ENCODE measurements around the gene RIC3. TPM values are rescaled to one million over a fixed set of nuclear protein-coding genes. Genes with fewer than 3 reads are reported as not detected.

Gene RIC3
- total RNA-seq, 2 donors from 2014 or later, result 23.5 to 25.3 TPM

GRCh38 chr11:8059571-8060011 is 109.2 kb downstream of the RIC3 start:
- Histone ChIP-seq H3K27ac (ENCODE audit: low read depth, low read length) (no peak overlapping the region), H3K9ac (ENCODE audit: extremely low read depth, low read length, poor library complexity, severe bottlenecking) (no peak overlapping the region), H3K9me3 (ENCODE audit: control insufficient read depth, low read length) (no peaks in the 10 kb centered on the region), H3K27me3 (ENCODE audit: control insufficient read depth, insufficient read depth, low read length, poor library complexity, severe bottlenecking) (no peaks in the 10 kb centered on the region), H3K4me3 (ENCODE audit: low read length) (no peak overlapping the region), H3K36me3 (ENCODE audit: control insufficient read depth, insufficient read depth, low read length) (no peaks in the 10 kb centered on the region), H3K4me1 (ENCODE audit: control insufficient read depth, insufficient read depth, low read length) (no peaks in the 10 kb centered on the region)
- Mint-ChIP-seq H3K4me3 (no peak overlapping the region), H3K27me3 (ENCODE audit: insufficient read depth) (peaks cover 1% of the 10 kb centered on the region), H3K9me3 (no peaks in the 10 kb centered on the region), H3K4me1 (peaks cover 13% of the 10 kb centered on the region), H3K36me3 (ENCODE audit: low read depth) (no peaks in the 10 kb centered on the region), H3K27ac (no peak overlapping the region)
- TF ChIP-seq CTCF (conservative IDR thresholded peaks at IDR 0.05), result no peak
- WGBS, 2 experiments (ENCODE audit: insufficient coverage in 1 of 2, insufficient read length in 1 of 2), result 75 to 79% methylated on average over 10 of the region's 10 CpGs
- DNase-seq, result peak; percentile 60

- H3K27me3 ChIP-seq (ENCODE audit: control insufficient read depth, insufficient read depth, low read length, poor library complexity, severe bottlenecking), result no peaks in the 10 kb centered on the region
- H3K4me3 ChIP-seq (ENCODE audit: low read length), result no peak overlapping the region
- Mint-ChIP-seq H3K27me3 (ENCODE audit: insufficient read depth) (no peaks in the 10 kb centered on the region), H3K36me3 (ENCODE audit: low read depth) (no peaks in the 10 kb centered on the region), H3K27ac (no peak overlapping the region), H3K4me1 (peaks cover 13% of the 10 kb centered on the region), H3K9me3 (no peaks in the 10 kb centered on the region), H3K4me3 (no peak overlapping the region)
- H3K27ac ChIP-seq (ENCODE audit: low read depth, low read length), result no peak overlapping the region
- no peak for DNase-seq
- no peak overlapping the region for H3K9ac ChIP-seq (ENCODE audit: extremely low read depth, low read length, poor library complexity, severe bottlenecking)
- 92% methylated on average over 4 to 8 of the region's 8 CpGs for WGBS, 2 experiments (ENCODE audit: insufficient coverage in 1 of 2, insufficient read length in 1 of 2)
- H3K9me3 ChIP-seq (ENCODE audit: control insufficient read depth, low read length), result no peaks in the 10 kb centered on the region
- no peaks in the 10 kb centered on the region for H3K4me1 ChIP-seq (ENCODE audit: control insufficient read depth, insufficient read depth, low read length)
- H3K36me3 ChIP-seq (ENCODE audit: control insufficient read depth, insufficient read depth, low read length), result no peaks in the 10 kb centered on the region
- no peak for TF ChIP-seq CTCF (conservative IDR thresholded peaks at IDR 0.05)
These were observed 109.8 kb downstream of the RIC3 start for GRCh38 chr11:8059030-8059429.

GRCh38 chr11:8058216-8058615 is 110.6 kb downstream of the RIC3 start:
- H3K9me3 ChIP-seq (ENCODE audit: control insufficient read depth, low read length), result no peaks in the 10 kb centered on the region
- peaks cover 13% of the 10 kb centered on the region for H3K4me1 Mint-ChIP-seq
- WGBS, 2 experiments (ENCODE audit: insufficient coverage in 1 of 2, insufficient read length in 1 of 2), result 97 to 98% methylated on average over 7 to 8 of the region's 9 CpGs
- H3K27me3 ChIP-seq (ENCODE audit: control insufficient read depth, insufficient read depth, low read length, poor library complexity, severe bottlenecking), result no peaks in the 10 kb centered on the region
- H3K4me3 Mint-ChIP-seq, result no peak overlapping the region
- no peak overlapping the region for H3K27ac ChIP-seq (ENCODE audit: low read depth, low read length)
- DNase-seq, result no peak
- no peak overlapping the region for H3K4me3 ChIP-seq (ENCODE audit: low read length)
- no peak for TF ChIP-seq CTCF (conservative IDR thresholded peaks at IDR 0.05)
- H3K9ac ChIP-seq (ENCODE audit: extremely low read depth, low read length, poor library complexity, severe bottlenecking), result no peak overlapping the region
- no peaks in the 10 kb centered on the region for H3K4me1 ChIP-seq (ENCODE audit: control insufficient read depth, insufficient read depth, low read length)
- H3K9me3 Mint-ChIP-seq, result no peaks in the 10 kb centered on the region
- no peaks in the 10 kb centered on the region for H3K36me3 Mint-ChIP-seq (ENCODE audit: low read depth)
- H3K36me3 ChIP-seq (ENCODE audit: control insufficient read depth, insufficient read depth, low read length), result no peaks in the 10 kb centered on the region
- no peaks in the 10 kb centered on the region for H3K27me3 Mint-ChIP-seq (ENCODE audit: insufficient read depth)
- no peak overlapping the region for H3K27ac Mint-ChIP-seq
